Large intestine (tissue), 3 donors: Measurements from ENCODE around the gene ESRRG. TPM values are rescaled to one million over a fixed set of nuclear protein-coding genes. Genes with fewer than 3 reads are reported as not detected.

Experiments
- DNase-seq, 2 donors: peaks; one replicate each; pipeline versions ENCODE4 v3.0.0 to v3.0.0-alpha.2; 2013
- H3K27ac ChIP-seq: one replicate; pipeline ENCODE4 v1.5.1; 2013; ENCODE audit warnings: low read length
- H3K27me3 ChIP-seq: 2 replicates; pipeline ENCODE4 v1.6.1; 2013; ENCODE audit warnings: low read length; ENCODE audit not compliant: control insufficient read depth, insufficient read depth
- H3K36me3 ChIP-seq: 2 replicates; pipeline ENCODE4 v1.6.1; 2013; ENCODE audit warnings: low read length; ENCODE audit not compliant: control insufficient read depth, insufficient read depth
- H3K4me1 ChIP-seq: one replicate; pipeline ENCODE4 v1.6.1; 2013; ENCODE audit warnings: low read length; ENCODE audit not compliant: control insufficient read depth, insufficient read depth
- H3K4me3 ChIP-seq: one replicate; pipeline ENCODE4 v1.5.1; 2013; ENCODE audit warnings: low read length
- H3K9me3 ChIP-seq: one replicate; pipeline ENCODE4 v1.6.1; 2013; ENCODE audit warnings: mild to moderate bottlenecking, low read depth, low read length, moderate library complexity; ENCODE audit not compliant: control insufficient read depth
- WGBS: methylation state at CpG from one replicate; pipeline ENCODE4 v1.1.5; 2013; ENCODE audit warnings: low lambda C conversion rate; ENCODE audit not compliant: insufficient coverage; 5-methylcytosine and 5-hydroxymethylcytosine counted together
- polyA plus RNA-seq: library from polyadenylated mRNA; unstranded; fragments of 120-200 nt; gene quantifications from one replicate; pipeline ENCODE4 v1.2.1, GENCODE V29; 2013

ESRRG gene
- polyA plus RNA-seq, 1 donor, result 9.0 TPM

DNA sequence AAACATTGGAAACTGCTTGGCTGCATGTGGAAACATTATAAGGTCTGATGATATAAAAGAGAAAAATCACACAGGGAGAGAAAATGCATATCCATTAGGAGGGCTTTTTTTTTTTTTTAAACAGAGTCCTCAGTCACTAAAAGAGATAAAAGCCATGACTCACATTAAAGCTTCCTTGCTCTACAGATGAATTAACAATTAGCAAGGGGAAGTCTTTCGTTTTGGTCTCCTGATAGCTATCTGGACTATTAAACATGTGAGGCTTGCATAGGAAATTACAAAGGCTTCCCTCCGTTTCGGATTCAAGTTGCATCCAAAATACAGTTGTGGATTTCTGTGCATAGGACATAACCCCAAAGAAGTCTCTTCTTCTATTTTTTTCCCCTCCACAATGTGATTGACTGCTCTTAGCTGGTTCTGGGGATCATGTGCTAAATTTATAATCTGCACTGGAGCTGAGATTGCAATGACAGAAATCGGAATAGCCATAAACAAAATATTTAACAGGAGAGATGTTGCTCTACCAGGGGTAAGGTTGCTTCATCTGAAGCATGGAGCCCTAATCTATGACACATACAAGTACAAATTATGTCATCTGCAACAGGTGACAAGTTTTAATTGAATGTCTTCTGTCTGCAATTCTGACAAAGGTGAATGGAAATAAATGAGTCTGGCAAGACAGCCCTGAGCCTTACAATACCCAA lies 146.8 kb downstream of the ESRRG start:
- no peaks in the 10 kb centered on the region for H3K9me3 ChIP-seq
- no peaks in the 10 kb centered on the region for H3K4me1 ChIP-seq
- no peak for DNase-seq
- H3K27me3 ChIP-seq, result no peaks in the 10 kb centered on the region
- H3K36me3 ChIP-seq, result no peaks in the 10 kb centered on the region
- no peak overlapping the region for H3K4me3 ChIP-seq
- no peak overlapping the region for H3K27ac ChIP-seq
- WGBS, result no CpG with 5 or more reads among the region's 4 CpGs

DNA sequence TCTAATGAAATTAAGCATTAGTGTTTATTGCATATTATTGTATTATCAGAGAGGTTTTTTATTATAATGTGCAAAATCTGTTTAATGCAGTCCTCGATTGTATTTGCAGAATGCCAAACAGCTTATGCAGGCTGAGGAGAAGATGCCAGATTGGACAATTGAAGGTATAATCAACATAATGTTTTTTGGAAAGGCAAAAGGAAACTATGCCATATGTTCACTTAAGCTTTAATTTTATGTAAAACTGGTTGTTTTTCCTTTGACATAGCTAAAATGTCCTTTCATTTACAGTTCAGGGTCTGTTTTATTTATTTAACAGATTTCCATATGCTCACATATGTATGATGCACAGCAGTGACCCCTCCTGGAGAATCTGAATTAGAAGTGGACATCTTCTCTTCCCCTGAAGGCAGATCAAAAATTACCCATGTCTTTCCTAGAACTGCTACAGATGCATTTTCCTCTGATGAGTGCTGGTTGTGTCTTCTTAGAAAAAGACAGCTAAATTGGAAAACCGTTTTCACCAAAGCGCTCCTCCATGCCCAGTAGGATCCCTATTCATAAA lies 156.5 kb downstream of the ESRRG start:
- H3K27ac ChIP-seq, result no peak overlapping the region
- H3K27me3 ChIP-seq, result no peaks in the 10 kb centered on the region
- WGBS, result 80% methylated on average over 1 of the region's 3 CpGs
- no peaks in the 10 kb centered on the region for H3K36me3 ChIP-seq
- DNase-seq, result no peak
- H3K4me1 ChIP-seq, result no peaks in the 10 kb centered on the region
- no peaks in the 10 kb centered on the region for H3K9me3 ChIP-seq
- no peak overlapping the region for H3K4me3 ChIP-seq

DNA sequence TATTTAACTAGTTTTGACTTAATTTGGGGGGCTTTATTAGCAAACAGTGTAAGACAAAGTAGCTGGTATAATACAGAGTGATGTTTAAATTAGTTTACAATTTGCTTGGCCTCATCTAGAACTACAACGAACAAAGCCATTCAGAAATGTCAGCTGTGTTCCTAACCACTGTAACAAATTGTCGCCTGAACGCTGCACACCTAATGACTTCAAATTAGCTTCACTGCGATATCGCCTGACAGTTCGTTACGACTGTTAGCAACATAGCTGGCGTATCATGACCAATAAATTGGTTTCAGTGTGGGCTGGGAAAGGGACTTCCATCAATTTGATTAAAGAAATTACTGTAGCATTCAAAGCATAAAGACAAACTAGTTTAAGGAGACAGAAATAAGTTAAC lies 160.1 kb downstream of the ESRRG start:
- H3K27ac ChIP-seq, result no peak overlapping the region
- 60% methylated on average over 1 of the region's 8 CpGs for WGBS
- no peak for DNase-seq
- no peaks in the 10 kb centered on the region for H3K9me3 ChIP-seq
- H3K27me3 ChIP-seq, result no peaks in the 10 kb centered on the region
- H3K4me1 ChIP-seq, result no peaks in the 10 kb centered on the region
- H3K4me3 ChIP-seq, result no peak overlapping the region
- no peaks in the 10 kb centered on the region for H3K36me3 ChIP-seq

DNA sequence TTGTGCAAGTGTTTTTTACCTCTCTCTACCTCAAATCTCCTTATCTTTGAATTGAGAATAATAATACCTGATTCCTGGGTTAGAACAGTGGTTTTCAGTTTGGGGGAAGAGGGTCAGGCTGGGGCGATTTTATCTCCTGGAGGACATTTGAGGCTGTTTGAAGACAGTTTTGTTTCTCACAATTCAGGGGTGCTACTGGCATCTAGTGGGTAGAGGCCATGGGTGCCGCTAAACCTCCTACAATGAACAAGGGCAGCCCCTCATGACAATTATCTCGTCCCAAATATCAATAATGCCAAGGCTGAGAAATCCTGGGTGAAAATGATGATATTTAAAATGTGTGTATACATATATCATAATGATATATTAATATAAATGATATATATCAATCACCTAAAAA lies 160.8 kb downstream of the ESRRG start:
- DNase-seq, result no peak
- Histone ChIP-seq H3K4me3 (no peak overlapping the region), H3K4me1 (no peaks in the 10 kb centered on the region), H3K9me3 (no peaks in the 10 kb centered on the region), H3K27me3 (no peaks in the 10 kb centered on the region), H3K36me3 (no peaks in the 10 kb centered on the region), H3K27ac (no peak overlapping the region)
- no CpG with 5 or more reads among the region's 3 CpGs for WGBS

DNA sequence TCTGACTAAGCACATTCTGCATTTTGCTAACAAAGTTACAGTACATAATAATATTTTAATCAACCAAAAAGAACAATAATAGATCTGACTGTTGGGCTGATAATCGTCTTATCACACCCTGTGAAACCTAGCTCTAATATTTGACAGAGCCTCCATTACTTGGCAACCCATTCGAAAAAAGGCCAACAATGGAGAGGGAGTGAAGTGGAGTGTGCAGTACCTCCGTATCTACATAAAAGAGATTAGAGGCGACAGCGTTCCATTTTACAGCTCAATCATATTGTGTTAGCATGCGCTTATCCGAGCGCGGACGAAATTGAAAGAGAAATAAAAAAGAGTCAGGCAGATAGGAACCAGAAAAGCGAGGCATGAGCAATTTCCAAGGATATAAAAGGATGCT lies 162.7 kb downstream of the ESRRG start:
- Histone ChIP-seq H3K27ac (no peak overlapping the region), H3K9me3 (no peaks in the 10 kb centered on the region), H3K4me1 (no peaks in the 10 kb centered on the region), H3K36me3 (no peaks in the 10 kb centered on the region), H3K27me3 (no peaks in the 10 kb centered on the region), H3K4me3 (no peak overlapping the region)
- WGBS, result 59% methylated on average over 4 of the region's 11 CpGs
- peak in 1 of 2 donors; percentile 43 for DNase-seq

DNA sequence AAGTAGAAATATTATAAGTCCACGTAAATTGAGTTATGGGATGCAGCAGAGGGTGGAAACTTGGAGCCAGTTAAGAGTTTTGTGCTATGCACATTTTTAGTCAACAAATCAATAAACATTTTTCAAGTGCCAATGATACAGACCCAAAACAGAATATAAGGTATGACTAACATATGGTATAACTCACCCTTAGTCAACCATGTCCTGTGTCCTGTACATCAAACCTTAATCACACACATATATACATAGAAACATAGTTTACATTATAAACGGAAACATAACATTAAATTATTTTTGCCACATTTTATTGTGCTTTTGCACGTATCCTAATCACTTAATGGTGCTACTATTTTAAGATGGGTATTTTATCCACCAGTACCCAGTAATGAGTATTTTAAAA lies 163.9 kb downstream of the ESRRG start:
- Histone ChIP-seq H3K27ac (no peak overlapping the region), H3K9me3 (no peaks in the 10 kb centered on the region), H3K36me3 (no peaks in the 10 kb centered on the region), H3K4me3 (no peak overlapping the region), H3K27me3 (no peaks in the 10 kb centered on the region), H3K4me1 (no peaks in the 10 kb centered on the region)
- no peak for DNase-seq
- no CpG with 5 or more reads among the region's 3 CpGs for WGBS

DNA sequence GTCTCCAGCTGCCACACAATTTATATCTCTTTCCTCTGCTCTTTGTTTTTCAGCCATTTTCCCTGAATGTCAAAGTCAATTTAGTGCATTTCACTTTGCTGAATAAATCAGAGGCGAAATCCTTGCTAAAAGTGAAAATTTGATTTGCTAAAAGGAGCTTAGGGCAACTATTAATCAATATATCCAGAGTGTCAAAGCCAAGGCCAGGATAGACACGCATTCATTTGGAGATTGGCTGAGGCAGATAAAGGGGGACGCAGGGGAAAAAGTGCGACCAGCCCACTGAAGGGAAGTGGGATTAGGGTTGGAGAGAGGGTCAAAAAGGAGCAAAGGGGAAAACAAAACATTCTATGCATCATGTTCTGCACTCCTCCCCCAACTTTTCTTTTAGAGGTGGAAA lies 167.6 kb downstream of the ESRRG start:
- Histone ChIP-seq H3K4me1 (no peaks in the 10 kb centered on the region), H3K27ac (no peak overlapping the region), H3K9me3 (no peaks in the 10 kb centered on the region), H3K4me3 (no peak overlapping the region), H3K36me3 (no peaks in the 10 kb centered on the region), H3K27me3 (no peaks in the 10 kb centered on the region)
- no peak for DNase-seq
- WGBS, result no CpG with 5 or more reads among the region's 4 CpGs

DNA sequence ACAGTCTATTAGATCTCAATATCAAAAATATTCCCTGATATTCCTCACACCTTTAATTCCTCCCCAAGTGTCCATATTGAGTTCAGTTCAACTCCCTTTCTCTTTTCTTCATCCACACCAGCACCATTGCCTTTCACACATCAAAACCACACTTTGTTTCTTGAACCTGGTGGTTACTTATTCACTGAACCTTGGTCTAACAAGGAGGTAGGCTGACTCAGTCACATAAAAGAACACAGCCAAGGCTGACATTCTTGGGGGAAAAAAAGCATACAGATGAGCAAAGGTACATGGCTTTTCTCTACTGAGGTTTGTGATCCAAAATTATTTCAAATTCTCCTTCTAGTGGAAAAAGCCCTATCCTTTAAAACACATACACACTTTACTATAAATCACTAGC lies 168.3 kb downstream of the ESRRG start:
- H3K36me3 ChIP-seq, result no peaks in the 10 kb centered on the region
- peak in 1 of 2 donors; percentile 24 for DNase-seq
- no peaks in the 10 kb centered on the region for H3K9me3 ChIP-seq
- H3K27ac ChIP-seq, result no peak overlapping the region
- no peaks in the 10 kb centered on the region for H3K27me3 ChIP-seq
- no peaks in the 10 kb centered on the region for H3K4me1 ChIP-seq
- H3K4me3 ChIP-seq, result no peak overlapping the region

DNA sequence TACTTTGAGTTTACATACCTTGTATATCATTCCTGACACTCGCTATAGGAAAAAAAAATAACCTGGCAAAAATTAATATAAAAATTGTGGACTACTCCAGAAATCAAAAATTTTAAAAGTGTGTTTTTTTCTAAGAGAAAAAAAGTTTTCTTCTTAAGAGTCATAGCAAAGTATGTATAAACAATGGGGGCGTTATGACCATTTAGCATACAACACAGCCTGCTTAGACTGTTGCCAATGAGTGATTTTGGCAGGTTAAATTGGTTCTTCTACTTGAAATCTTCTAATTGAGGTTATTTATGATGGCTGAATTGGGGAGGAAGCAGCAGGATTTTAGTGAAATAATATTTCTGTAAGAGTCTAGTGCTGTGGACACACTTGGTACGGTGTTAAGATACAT lies 169.5 kb downstream of the ESRRG start:
- H3K27ac ChIP-seq, result no peak overlapping the region
- H3K9me3 ChIP-seq, result no peaks in the 10 kb centered on the region
- DNase-seq, result no peak
- no peaks in the 10 kb centered on the region for H3K4me1 ChIP-seq
- 100% methylated on average over 1 of the region's 3 CpGs for WGBS
- no peak overlapping the region for H3K4me3 ChIP-seq
- H3K36me3 ChIP-seq, result no peaks in the 10 kb centered on the region
- no peaks in the 10 kb centered on the region for H3K27me3 ChIP-seq

DNA sequence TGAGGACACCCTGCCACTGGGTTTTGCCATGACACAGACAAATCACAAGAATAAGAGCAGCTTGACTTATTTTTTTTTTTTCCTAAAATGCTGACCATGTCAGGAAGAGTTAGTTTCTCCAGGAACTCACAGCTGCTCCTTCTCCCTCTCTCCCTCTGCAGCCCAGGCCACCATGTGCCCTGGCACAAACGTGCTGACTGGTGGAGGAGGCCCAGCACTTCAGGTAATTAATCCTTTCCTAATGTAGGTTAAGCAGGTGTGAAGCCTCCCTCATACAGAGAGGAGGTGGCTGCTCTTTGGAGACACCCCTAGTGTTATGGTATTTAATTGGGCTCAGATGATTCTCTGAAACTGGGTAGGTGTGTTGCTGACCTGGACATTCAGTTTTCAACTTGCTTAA lies 170.2 kb downstream of the ESRRG start:
- WGBS, result no CpG with 5 or more reads among the region's 1 CpG
- H3K4me3 ChIP-seq, result no peak overlapping the region
- no peak for DNase-seq
- H3K4me1 ChIP-seq, result no peaks in the 10 kb centered on the region
- H3K36me3 ChIP-seq, result no peaks in the 10 kb centered on the region
- H3K9me3 ChIP-seq, result no peaks in the 10 kb centered on the region
- H3K27ac ChIP-seq, result no peak overlapping the region
- H3K27me3 ChIP-seq, result no peaks in the 10 kb centered on the region

DNA sequence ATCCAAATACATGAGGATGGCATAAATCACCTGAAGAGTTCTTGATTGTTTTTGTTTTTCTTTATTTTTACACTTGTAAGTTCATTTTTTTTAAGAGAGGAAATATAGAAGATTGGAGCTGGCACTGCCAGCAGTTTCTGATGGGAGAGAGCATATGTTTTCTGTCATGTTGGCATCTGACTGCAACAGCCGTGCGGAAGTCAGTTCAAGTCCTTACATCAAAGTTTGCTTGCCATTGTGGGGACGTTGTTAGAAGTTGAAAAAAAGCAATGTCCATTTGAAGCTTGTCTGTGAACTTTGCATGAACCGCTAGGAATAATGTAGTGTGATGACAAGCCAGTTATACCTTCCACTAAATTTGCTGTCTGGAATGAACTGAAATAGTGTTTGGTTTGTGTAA lies 173.4 kb downstream of the ESRRG start:
- H3K27me3 ChIP-seq, result no peaks in the 10 kb centered on the region
- no peaks in the 10 kb centered on the region for H3K4me1 ChIP-seq
- no peaks in the 10 kb centered on the region for H3K9me3 ChIP-seq
- no peak overlapping the region for H3K4me3 ChIP-seq
- DNase-seq, result no peak
- WGBS, result no CpG with 5 or more reads among the region's 4 CpGs
- H3K27ac ChIP-seq, result no peak overlapping the region
- no peaks in the 10 kb centered on the region for H3K36me3 ChIP-seq
